Measurements from ENCODE around the gene GRIK4.

The GRIK4 gene

GRCh38 chr11:120714438-120714837 lies 202.9 kb downstream of the GRIK4 start:
- Histone ChIP-seq H3K4me1 (ENCODE audit: insufficient read depth, low read length, severe bottlenecking) (no peaks in the 10 kb centered on the region), H3K4me2 (ENCODE audit: low read length) (no peak overlapping the region)
- TF ChIP-seq EZH2 (IDR thresholded peaks at IDR 0.05; ENCODE audit: borderline replicate concordance, low read length), result no peak
- TF ChIP-seq CTCF (IDR thresholded peaks at IDR 0.05; ENCODE audit: low read length), result no peak

GRCh38 chr11:120715239-120715638 lies 203.7 kb downstream of the GRIK4 start:
- Histone ChIP-seq H2AFZ (ENCODE audit: low read length) (no peak overlapping the region), H3K9ac (ENCODE audit: low read length) (no peak overlapping the region; the same call in 1 of the 2 replicates), H4K20me1 (ENCODE audit: insufficient read depth, low read length) (no peaks in the 10 kb centered on the region), H3K4me2 (ENCODE audit: low read length) (peak overlapping the region; percentile 63), H3K9me2 (ENCODE audit: low read depth, low read length) (no peaks in the 10 kb centered on the region), H3F3A (ENCODE audit: insufficient read depth, low read length) (no peaks in the 10 kb centered on the region), H3K36me3 (ENCODE audit: insufficient read depth, low read length) (no peaks in the 10 kb centered on the region), H3K27ac (ENCODE audit: low read depth, low read length, poor library complexity, severe bottlenecking) (no peak overlapping the region), H3K4me3 (ENCODE audit: low read depth, low read length, poor library complexity, severe bottlenecking) (peak overlapping the region; percentile 48), H3K4me1 (ENCODE audit: insufficient read depth, low read length, severe bottlenecking) (no peaks in the 10 kb centered on the region), H3K27me3 (ENCODE audit: insufficient read depth, low read length) (no peaks in the 10 kb centered on the region), H3K79me2 (ENCODE audit: insufficient read depth, low read length) (no peaks in the 10 kb centered on the region), H3K9me3 (ENCODE audit: low read length) (no peaks in the 10 kb centered on the region)
- no peak for TF ChIP-seq EZH2 (IDR thresholded peaks at IDR 0.05; ENCODE audit: borderline replicate concordance, low read length)
- TF ChIP-seq CTCF (IDR thresholded peaks at IDR 0.05; ENCODE audit: low read length), result peak; percentile 33; the same call in 1 of the 2 replicates

More at GRCh38 chr11:120714438-120714837, 202.9 kb downstream of the GRIK4 start:
- no peaks in the 10 kb centered on the region for H3K9me3 ChIP-seq (ENCODE audit: low read length)
- H3K4me3 ChIP-seq (ENCODE audit: low read depth, low read length, poor library complexity, severe bottlenecking), result no peak overlapping the region
- H3K36me3 ChIP-seq (ENCODE audit: insufficient read depth, low read length), result no peaks in the 10 kb centered on the region
- H3K27ac ChIP-seq (ENCODE audit: low read depth, low read length, poor library complexity, severe bottlenecking), result no peak overlapping the region
- H4K20me1 ChIP-seq (ENCODE audit: insufficient read depth, low read length), result no peaks in the 10 kb centered on the region
- no peak overlapping the region for H2AFZ ChIP-seq (ENCODE audit: low read length)
- H3K79me2 ChIP-seq (ENCODE audit: insufficient read depth, low read length), result no peaks in the 10 kb centered on the region
- no peaks in the 10 kb centered on the region for H3K9me2 ChIP-seq (ENCODE audit: low read depth, low read length)
- H3F3A ChIP-seq (ENCODE audit: insufficient read depth, low read length), result no peaks in the 10 kb centered on the region
- no peak overlapping the region for H3K9ac ChIP-seq (ENCODE audit: low read length)
- H3K27me3 ChIP-seq (ENCODE audit: insufficient read depth, low read length), result no peaks in the 10 kb centered on the region

GRCh38 chr11:120717042-120717441 lies 205.5 kb downstream of the GRIK4 start:
- no peak overlapping the region for H2AFZ ChIP-seq (ENCODE audit: low read length)
- H3K9me3 ChIP-seq (ENCODE audit: low read length), result no peaks in the 10 kb centered on the region
- H3K79me2 ChIP-seq (ENCODE audit: insufficient read depth, low read length), result no peaks in the 10 kb centered on the region
- no peaks in the 10 kb centered on the region for H3K4me1 ChIP-seq (ENCODE audit: insufficient read depth, low read length, severe bottlenecking)
- H3K27ac ChIP-seq (ENCODE audit: low read depth, low read length, poor library complexity, severe bottlenecking), result no peak overlapping the region
- H3K4me2 ChIP-seq (ENCODE audit: low read length), result no peak overlapping the region
- no peak overlapping the region for H3K9ac ChIP-seq (ENCODE audit: low read length)
- no peak overlapping the region for H3K4me3 ChIP-seq (ENCODE audit: low read depth, low read length, poor library complexity, severe bottlenecking)
- H3K36me3 ChIP-seq (ENCODE audit: insufficient read depth, low read length), result no peaks in the 10 kb centered on the region
- no peaks in the 10 kb centered on the region for H3K27me3 ChIP-seq (ENCODE audit: insufficient read depth, low read length)
- TF ChIP-seq EZH2 (IDR thresholded peaks at IDR 0.05; ENCODE audit: borderline replicate concordance, low read length) (no peak), CTCF (IDR thresholded peaks at IDR 0.05; ENCODE audit: low read length) (no peak)
- no peaks in the 10 kb centered on the region for H4K20me1 ChIP-seq (ENCODE audit: insufficient read depth, low read length)
- no peaks in the 10 kb centered on the region for H3F3A ChIP-seq (ENCODE audit: insufficient read depth, low read length)
- no peaks in the 10 kb centered on the region for H3K9me2 ChIP-seq (ENCODE audit: low read depth, low read length)

Measured in OCI-LY1 (cell line).